GM21786 (cell line): ENCODE results near the gene ARHGAP35.
A peak's percentile ranks its signal among the peaks of the same experiment; 100 is the strongest.
"Not testable (repeated sequence)": the region's sequence is repeated elsewhere in the genome, so short reads cannot be mapped to it uniquely, and the experiment has no call there.

ENCODE experiments used
- ATAC-seq: cut with Tn5 transposase; IDR thresholded peaks from one replicate; pipeline ENCODE4 v1.9.1; 2021; ENCODE audit not compliant: unreplicated experiment

Gene ARHGAP35

DNA sequence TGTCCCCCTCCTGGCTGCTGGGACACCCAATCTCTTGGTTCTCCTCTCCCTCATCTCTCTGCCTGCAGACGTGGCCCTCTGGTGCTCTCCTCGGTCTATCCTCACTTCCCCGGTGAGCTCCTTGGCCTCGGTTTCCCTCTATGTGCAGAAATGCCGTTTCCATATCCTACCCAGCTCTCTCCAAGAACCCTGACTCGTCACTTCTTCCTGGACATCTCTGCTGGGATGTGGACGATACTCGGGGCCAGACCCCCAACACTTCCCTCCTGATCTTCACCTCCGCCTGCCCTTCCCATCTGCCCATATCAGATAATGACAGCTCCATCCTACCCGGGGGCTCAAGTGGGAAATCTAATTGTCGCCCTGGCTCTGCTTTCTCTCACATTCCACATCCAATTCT lies 18.0 kb upstream of the ARHGAP35 start:
- no peak for ATAC-seq

DNA sequence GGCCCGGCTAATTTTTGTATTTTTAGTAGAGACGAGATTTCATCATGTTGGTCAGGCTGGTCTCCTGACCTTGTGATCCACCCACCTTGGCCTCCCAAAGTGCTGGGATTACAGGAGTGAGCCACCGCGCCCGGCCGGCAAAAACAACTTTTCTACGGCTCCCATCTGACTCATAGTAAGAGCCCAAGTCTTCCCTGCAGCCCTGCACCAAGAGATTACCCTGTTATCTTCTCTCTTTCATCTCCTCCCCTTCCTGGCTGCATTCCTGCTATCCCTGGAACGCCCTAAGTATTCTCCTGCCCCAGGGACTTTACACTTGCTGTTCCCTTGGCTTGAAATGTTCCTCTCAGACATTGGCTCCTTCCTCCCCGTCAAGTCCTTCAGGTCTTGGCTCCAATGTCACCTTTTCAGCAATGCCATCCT lies 16.7 kb upstream of the ARHGAP35 start:
- ATAC-seq, result no peak

- no peak for ATAC-seq
Measured at GRCh38 chr19:46845959-46846459, 14.8 kb upstream of the ARHGAP35 start.

- ATAC-seq, result no peak
Measured at GRCh38 chr19:46847528-46847927, 13.3 kb upstream of the ARHGAP35 start.

- no peak for ATAC-seq
Measured at GRCh38 chr19:46848389-46848788, 12.4 kb upstream of the ARHGAP35 start.

DNA sequence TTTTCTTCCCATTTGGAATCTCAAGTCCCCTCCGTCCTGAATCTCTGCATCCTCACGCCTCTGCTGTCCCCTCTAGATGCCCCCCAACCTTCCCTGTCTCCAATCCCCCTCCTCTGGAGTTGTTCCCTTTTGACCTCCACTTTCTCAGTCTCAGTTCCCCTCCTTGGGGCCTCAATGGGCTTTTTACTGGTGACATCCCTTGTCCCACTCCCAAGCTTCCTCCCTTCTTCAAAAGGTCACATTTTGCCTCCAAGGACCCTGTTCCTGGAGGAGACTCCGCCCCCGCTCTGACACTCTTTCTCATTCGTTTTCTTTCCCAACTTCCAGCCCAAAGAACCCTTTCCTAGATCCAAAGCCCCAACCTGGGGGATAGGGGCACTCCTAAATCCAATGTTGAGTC lies 11.2 kb upstream of the ARHGAP35 start:
- ATAC-seq, result no peak

GRCh38 chr19:46850228-46851203 lies 10.3 kb upstream of the ARHGAP35 start, which contains the start of gene AP2S1:
Gene AP2S1, minus strand, starts transcription at chr19:46850846. Its CDS starts 80 bp downstream, at chr19:46850766.
- ATAC-seq, result peak; percentile 96

DNA sequence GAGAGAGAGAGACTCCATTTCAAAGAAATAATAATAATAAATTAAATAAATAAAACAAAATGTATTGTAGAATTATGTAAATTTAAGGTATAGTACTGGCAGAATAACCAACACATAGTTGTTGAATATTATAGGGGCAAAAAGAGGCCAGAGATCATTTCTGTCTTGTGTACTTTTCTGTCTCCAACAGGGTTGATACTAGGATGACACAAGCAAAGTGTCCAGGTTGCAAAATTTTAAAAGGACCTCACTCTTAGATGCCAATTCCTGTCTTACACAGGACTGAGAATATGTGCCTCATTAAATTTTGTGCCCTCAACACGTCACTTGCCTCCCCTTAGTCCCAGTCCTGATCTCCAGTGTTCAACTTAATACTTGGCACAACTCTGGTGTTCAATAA lies 8.0 kb upstream of the ARHGAP35 start:
- ATAC-seq, result no peak

GRCh38 chr19:46854698-46855097 lies 6.1 kb upstream of the ARHGAP35 start:
- not testable (repeated sequence) for ATAC-seq

DNA sequence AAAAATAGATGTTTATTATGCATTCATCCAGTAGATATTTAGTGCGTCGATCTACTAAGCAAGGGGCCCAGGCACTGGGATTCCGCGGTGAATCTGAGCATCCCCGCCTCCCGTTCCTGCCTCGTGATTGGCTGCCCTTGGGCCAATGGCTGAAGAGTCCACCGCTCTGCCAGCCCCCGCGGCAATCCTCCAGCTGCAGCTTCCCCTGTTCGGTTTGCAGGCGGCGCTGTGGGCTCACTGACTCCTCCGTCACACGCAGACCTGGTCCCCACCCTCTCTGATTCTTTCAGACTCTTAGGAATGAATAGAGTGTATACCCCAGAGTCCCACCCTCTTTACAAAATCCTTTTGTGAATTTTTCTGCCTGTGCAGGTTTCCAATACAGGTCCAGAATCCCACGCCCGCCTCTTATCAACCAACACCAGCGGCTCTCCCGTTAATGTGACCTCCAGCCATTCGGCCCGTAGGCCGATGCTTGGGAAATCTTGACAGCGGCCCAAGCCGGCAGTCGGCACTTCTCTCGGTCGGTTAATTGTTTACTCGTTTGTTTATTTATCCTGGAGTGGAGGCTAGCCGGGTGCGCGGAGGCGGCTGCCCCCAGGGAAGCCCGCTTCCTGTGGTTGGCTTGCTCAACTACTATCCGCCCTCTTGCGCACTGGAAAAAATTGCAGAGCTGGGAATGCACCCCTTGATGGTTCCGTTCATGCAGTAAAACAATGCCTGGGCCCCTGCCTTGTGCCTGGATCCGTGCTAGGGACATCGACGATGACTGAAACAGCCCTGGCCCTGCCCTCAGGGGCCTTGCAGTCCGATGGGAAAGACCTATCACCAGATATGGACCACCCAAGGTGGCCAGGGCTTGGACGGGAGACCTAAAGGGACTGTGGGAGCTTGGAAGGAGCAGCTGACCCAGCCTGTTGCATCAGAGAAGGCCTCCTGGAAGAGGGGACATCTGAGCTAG lies 4.5 kb upstream of the ARHGAP35 start:
- ATAC-seq, result peak; percentile 55

DNA sequence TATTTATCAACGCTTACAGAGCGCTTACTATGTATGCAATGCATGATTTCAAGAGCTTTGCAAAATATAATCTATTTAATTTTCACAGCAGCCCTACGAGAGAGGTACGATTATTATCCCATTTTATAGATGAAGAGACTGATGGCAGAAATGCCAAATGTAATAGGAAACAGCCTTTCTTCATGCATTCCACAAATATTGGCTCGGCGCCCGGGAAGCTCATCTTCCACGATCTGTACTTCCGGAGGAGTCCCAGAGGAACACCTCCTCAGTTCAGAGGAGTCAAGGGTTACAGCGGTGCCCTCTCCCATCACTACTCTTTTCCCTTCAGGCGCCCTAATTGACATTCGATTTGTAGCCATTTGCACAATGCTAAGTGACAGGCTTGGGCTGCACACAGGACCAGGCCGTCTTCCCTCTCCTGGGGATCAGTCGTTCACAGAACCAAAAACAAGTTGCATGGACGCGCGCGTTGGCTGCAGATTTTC lies 1.1 kb upstream of the ARHGAP35 start:
- no peak for ATAC-seq

DNA sequence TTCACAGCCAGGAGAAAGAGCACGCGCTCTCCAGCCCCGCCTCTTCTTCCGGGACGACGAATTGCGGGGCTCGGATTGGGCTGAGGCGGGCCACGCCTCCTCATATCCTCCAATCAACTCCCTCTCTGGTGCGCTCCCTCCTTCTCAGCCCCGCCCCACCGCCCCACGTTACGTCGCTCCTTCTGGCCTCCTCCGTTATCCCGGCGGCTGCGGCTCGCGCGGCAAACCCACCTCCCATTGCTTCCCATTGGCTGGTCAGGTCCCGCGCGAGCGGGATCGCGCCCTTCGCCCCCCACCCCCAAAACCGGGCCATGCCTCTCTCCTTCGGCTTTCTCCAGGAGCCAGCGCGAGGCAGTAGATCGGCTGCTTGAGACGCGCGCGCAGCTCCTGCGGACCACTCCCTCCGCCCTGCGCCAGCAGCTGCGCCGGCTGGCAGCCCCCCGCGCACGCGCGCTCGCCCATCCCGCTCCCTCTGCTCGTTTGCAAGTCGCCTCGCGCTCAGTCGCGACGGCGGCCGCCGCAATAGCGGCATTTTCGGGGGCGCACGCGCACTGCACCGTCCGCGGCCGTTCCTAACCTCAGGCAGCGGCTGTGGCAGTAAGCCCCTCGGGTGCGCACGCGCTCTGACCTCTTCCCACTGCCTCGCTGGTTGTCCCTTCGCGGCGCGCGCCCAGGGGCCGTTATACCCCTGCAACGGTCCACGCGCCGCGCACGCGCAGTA lies 512 bp upstream of the ARHGAP35 start:
- ATAC-seq, result peak; percentile 59

DNA sequence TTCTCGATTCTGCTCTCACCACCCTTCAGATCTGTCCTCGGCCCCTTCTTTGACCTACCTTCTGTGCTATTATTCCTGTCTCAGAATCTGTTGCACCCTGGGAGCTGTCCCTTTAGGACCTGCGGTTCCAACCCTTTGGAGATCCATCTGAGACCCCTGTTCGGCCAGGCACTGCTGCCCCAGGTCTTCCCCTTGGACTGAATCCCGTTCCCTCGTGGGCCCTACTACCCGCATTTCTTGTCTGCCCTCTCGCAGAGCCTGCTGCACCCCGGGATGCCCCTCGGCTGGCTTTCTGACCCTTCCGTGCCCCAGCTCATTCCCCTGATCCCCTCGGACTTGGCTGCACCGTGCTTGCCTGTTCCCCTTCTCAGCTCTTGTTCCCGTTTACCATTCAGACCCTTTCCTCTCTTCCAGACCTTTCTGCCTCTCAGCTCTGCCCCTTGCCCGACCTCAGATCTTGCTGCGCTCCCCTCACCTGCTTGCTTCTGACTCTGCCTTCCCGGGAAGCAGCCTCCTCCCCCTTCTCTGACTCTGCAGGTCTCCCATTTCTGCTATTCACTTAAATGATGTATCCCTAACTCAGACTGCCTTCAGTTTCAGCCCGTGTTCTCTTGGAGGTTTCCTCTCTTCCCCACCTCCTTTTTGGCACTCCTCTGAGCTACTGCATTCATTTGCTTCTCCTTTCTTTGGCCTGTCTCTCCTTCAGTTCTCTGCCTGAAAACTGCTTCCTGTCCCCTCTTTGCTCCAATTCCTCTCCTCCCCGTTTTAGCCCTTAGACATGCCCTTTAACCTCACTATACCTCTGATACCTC lies 1.1 kb downstream of the ARHGAP35 start:
- ATAC-seq, result no peak

DNA sequence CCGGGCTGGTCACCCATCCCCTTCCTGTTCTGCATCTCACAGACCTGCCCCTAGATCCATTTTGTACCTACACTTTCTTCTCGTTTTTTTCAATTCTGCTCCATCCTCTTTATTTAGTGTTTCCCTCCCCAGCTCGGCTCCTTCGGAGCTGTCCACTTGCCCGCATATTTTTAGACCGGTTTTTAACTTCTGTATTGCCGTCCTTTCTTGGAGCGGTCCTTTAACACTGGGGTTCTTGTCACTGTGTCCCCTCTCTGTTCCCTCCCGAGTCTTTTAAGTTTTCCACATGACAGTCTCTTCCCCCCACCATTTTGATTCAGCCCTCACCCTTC lies 1.7 kb downstream of the ARHGAP35 start:
- no peak for ATAC-seq

DNA sequence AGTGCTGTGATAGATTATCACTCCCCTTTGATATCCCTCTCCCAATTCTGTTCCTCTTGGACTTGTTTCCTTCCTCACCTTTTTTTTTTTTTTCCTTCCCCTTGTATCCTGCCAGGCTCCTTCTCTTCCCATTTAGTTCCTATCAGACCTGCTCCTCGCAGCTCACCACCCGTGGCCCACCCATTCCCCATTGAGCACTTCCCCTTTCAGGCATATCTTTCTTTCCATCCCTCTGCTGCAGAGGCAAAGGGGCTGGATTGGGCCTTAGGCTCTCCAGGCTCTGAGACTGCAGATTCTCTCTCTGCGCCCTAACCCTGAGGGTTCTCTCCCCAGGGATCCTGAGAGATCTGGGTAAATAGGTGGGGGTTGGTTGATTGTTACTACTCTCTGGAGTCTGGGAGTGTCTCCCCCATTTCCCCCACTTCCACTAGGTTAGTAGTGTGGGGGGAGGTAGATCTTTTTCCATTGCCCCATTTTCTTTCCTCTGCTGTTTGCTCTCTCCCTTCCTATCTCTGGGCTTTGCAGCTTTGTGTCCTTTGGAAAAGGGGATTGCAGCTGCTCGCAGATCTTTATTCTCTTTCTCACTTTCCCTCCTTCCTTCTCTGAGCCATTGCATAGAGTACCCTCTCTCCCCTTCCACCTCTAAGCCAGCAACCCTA lies 2.3 kb downstream of the ARHGAP35 start:
- no peak for ATAC-seq

DNA sequence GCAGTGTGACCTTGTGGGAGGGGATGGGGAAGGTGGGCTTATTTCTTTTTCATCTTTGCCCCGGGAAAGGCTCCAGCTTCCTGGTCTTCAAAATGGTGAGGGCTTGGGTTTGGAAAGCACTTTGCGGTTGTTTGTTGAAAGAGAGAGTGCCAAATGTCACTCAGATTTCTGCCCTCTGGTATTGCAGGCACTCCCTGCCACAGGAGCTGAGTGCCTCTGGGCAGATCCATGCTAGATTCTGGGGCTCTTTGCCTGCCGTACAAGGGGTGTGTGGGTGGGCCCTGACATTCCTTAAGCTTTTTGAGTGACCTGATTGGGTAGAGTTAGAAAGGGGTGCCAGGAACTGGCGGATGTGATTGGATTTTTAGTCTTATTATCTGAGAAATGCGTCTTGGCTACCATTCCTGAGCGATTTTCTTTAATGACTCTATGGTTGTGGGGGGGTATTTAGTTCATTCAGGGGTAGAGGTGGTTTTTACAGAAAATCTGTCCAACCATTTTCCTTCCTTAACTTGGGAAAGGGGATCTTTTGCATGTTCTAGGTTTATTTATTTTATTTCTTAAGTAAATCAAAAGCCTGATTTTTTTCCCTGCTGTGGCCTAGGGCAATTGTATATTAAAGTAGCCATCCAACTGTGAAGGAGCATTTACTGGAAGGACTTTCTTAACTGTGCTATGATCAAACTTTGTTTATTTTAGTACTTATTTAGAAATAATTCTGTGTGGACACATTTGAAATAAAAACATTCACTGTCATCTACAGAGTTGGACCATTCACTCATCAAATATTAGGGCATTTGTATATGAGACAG lies 3.2 kb downstream of the ARHGAP35 start:
- ATAC-seq, result no peak

GRCh38 chr19:46866407-46867136 lies 5.8 kb downstream of the ARHGAP35 start:
- ATAC-seq, result no peak

DNA sequence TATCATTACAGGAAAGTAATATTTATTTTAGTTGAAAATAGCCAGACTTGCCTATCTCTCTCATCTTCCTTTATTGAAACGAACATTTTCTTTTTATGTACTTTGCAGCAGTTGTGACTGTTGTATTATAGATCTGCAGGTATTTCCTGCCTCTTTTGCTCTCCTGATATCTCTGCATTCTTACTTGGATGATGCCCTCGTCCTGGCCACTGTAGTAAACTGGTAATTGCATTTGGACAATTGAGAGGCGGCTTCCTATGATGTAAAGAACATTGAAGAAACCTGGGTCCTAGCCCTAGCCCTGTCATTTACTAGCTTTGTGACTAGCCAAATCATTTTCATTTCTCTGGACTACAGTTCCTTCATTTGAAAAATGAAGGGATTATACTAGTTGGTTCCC lies 6.4 kb downstream of the ARHGAP35 start:
- ATAC-seq, result no peak
